HG02623 (cell line): Measurements from ENCODE around the gene TBC1D10B.
"Not testable (repeated sequence)": the region's sequence is repeated elsewhere in the genome, so short reads cannot be mapped to it uniquely, and the experiment has no call there.

Experiments used
- ATAC-seq: cut with Tn5 transposase; IDR thresholded peaks from one replicate; pipeline ENCODE4 v1.9.1; 2021; ENCODE audit warnings: moderate library complexity; ENCODE audit not compliant: unreplicated experiment

The TBC1D10B gene

DNA sequence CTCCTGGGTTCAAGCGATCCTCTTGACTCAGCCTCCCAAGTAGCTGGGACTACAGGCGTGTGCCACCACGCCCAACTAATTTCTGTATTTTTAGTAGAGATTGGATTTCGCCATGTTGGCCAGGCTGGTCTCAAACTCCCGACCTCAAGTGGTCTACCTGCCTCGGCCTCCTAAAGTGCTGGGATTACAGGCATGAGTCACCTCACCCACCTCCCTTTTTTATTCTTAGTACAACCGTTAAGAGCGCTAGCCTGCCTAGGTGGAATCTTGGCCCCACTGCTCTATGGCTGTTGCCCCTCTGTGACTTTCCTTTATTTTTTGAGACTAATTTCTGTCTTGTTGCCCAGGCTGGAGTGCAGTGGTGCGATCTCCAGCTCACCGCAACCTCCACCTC is 32.3 kb downstream of the TBC1D10B start:
- ATAC-seq, result not testable (repeated sequence)

DNA sequence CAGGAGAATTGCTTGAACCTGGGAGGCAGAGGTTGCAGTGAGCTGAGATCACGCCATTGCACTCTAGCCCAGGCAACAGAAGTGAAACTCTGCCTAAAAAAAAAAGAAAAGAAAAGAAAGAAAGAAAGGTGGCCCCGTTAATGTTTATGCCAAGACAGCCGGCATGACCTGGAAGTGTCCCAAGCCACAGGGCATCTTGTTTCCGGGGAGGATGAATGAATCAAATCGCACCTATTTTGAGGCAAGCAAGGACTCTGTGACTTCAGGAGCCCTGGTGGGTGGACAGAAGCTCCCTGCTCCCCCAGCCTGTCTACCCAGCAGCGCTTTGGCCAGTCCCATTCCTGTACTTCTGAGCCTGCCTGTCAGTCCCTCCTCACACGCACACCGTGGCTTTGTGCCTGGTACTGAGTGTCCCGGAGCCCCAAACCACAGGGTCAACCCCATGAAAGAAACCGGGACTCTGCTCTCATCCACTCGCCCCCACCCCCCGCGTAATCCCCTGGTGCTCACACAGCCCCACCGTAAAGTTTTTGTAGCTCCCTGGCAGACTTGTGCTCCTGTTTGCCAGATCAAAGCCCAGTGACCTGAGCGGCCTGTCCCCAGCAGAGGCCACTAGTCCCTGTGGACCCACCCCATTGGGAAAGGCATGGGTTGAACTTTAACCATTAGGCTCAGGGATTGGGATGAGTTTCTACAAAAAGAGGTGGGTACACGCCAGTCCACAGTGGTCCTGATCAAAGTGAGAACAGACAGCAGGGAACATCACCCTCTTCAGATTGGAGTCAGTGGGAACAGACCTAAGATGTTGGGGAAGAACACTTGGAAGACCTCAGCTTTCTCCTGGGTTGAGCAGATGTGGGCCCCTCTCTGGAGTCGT is 34.5 kb downstream of the TBC1D10B start:
- no peak for ATAC-seq

DNA sequence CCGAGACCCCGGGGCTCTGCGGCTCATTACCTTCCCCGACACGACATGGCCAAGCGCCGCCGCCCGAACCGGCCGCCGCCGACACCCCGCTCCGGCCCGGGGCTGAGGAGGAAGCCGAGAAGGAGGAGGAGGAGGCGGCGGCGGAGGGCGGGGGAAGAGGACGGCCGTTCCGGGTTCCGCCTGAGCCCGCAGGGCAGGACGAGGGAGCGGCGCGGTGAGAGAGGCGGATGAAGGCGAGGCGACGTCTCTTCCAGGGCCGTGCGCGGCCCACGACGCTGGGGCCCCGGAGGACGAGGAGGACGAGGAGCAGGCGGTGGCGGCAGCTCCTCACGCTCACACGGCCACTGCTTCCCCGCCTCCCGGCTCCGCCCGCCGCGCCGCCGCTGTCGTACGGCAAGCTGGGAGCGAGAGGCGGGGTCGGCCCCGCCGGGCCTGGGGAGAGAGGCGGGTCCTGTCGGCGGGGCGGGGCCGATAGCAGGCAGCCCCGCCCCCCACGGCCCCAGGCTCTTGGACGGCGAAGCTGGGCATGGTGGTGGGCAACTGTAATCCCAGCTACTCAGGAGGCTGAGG is 35.2 kb downstream of the TBC1D10B start:
- ATAC-seq, result peak; percentile 58

DNA sequence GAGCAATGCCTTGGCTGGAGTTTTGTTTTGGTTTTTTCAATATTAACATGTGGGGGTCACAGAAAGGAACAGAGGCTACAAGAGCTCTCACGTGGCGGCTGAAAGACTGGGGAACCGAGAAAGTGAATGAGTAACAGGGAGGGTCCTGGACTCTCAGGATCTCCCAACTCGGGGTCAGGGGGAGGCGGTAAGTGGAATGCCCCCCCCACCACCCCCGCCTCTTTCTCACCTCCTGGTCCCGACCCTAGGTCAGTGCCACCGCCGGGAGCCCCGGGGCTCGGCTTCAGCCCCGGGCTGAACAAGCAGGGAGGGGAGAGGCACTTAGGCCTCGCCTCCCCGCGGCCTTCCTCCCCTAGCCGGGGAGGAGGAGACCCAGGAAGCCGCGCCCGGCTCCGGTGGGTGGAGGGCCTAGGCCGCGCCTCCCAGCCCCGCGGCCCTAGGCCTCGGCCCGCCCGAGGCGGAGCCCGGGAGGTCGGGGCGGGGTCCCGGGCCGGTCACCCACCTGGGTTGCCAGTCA is 35.8 kb downstream of the TBC1D10B start:
- ATAC-seq, result peak; percentile 77

DNA sequence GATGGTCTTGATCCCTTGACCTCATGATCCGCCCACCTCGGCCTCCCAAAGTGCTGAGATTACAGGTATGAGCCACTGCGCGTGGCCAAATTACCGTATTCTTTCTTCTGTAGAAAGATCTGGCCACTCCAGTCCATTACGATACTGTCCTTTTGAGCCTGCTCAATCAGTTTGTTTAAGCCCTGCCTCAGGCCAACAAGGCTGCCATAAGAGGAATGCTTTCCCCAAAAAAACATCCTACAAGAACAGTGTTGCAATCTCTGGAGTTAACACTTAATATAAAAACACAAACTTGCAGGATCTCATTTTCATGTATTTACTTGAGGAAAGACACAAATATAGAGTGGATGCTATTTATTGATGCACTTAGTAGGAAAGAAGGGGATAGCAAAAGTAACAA is 46.1 kb downstream of the TBC1D10B start:
- not testable (repeated sequence) for ATAC-seq

DNA sequence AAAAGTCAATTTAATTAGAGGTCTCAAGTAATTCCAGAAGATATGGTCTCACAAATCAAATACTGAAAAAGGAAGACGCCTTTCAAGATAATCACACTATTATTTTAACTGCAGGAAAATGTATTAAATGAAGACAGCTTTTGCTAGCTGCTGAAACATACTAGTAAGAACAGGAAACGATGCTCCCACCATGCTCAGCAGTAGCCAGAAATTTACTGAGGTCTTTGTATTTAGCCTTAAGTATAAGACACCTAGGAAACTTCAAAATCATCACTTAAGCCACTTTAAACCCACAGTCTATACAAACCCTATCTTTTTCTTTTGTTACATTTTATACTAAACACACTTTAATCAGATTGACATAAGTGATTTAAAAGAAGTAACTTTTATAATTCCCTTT is 51.6 kb downstream of the TBC1D10B start:
- not testable (repeated sequence) for ATAC-seq

DNA sequence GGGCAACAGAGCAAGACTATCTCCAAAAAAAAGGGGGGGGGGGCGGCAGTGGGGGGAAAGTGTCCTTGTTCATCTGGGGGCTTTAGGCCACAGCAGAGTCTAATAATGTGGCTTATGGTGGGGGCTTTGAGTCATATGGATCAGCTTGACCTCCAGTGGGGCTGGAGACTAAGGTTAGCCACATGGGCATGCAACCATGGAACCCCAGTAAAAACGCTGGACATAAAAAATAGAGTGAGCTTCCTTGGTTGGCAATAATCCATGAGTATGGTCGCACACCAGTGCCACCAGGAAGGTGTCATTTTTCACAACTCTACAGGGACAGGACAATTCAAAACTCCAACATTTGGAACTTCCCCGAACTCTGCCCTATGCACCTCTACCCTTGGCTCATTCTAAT is 59.4 kb downstream of the TBC1D10B start:
- not testable (repeated sequence) for ATAC-seq

DNA sequence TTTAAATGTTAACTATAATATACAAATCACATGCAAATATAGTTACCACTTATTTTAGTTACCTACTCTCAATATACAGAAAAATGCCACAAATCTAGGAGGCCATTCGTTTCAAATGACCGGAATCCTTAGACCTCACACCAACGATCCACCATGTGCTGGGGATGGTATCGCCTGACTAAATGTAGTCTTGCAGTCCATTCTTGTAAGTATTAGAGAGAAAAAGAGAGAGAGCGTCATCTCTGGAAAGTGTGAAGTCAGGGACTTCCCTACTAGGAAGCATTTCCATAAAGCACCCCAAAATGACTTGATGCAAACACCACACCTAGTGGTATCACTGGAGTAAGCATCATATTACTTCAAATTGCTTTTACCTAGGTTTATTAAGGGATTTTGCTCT is 61.0 kb downstream of the TBC1D10B start:
- not testable (repeated sequence) for ATAC-seq
